Islet of Langerhans (tissue), 1 donor: Measurements from ENCODE around the gene AHCY.
"Not testable (repeated sequence)": the region's sequence is repeated elsewhere in the genome, so short reads cannot be mapped to it uniquely, and the experiment has no call there.

Source experiments
- FAIRE-seq: peaks from one replicate; lab custom pipeline; 2011; peaks lifted over from hg19 to GRCh38; lab: Jason Lieb, UNC

AHCY gene

GRCh38 chr20:34322267-34323105 lies 19.3 kb upstream of the AHCY start:
- no peak for FAIRE-seq

DNA sequence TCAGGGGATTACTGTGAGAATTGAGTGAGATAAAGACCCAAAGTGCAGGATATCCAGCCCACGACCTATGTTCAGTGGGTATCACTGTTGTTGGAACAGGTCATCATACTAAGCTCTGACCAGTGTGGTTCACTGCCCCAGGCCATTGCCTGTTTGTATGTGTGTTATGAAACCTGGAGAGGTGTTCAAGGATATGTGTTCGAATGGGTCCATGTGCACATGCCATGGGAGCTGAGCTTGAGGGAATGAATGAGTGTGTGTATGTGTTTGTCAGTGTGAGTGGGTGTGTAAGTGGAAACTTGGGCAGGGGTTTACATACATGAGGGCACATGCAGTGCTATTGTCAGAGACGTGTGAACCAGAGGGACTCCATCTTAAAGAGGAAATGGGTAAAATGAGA lies 17.7 kb upstream of the AHCY start:
- no peak for FAIRE-seq

GRCh38 chr20:34318609-34319443 lies 15.7 kb upstream of the AHCY start:
- FAIRE-seq, result no peak

- FAIRE-seq, result no peak
Observed at GRCh38 chr20:34316196-34316814, 13.2 kb upstream of the AHCY start.

DNA sequence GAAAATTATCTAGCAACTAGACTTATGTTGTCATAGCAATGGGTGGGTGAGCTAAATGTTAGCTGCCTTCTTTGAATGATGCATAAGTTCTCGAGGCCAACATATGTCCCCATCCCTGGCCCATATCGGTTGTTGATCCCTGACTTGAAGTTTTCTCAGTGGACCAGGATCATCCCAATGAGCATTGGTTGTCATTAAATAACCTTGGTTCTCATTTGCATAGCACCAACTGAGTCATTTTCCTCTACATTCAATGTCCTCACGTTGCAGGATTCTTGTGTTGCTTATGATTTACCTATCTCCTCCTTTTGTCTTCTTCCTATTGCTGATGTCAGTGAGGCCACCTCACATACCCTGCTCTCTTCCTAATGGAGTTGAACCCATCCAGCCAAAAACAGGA lies 12.1 kb upstream of the AHCY start:
- no peak for FAIRE-seq

DNA sequence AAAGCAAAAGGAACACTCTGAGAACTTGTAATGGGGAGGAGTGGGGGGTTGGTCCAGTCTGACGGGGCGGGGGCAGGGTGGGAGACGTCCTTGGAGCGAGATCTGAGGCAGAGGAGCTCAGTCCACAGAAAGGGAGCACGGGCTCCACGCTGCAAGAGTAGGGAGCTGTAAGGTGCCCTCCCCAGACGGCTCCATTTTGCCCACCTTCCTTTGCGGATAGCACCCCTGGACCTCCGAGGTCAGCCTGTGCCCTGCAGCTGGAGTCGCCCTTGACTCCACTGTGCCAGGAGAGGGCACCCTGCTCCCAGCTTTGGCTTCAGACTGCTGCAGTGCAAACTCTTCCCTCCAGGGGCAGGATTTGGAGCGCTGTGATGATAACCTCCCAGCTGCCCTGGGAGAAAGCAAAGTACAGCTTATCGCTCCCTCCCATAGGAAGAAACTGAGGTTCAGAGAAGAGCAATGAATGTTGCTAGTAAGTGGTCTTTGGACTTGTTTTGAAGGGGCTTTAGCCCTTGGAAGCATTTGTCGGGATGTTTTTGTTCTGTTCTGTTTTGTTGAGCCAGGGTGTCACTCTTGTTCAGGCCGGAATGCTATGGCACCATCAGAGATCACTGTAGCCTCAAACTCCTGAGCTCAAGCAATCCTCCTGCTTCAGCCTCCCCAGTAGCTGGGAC lies 9.5 kb upstream of the AHCY start:
- FAIRE-seq, result no peak

DNA sequence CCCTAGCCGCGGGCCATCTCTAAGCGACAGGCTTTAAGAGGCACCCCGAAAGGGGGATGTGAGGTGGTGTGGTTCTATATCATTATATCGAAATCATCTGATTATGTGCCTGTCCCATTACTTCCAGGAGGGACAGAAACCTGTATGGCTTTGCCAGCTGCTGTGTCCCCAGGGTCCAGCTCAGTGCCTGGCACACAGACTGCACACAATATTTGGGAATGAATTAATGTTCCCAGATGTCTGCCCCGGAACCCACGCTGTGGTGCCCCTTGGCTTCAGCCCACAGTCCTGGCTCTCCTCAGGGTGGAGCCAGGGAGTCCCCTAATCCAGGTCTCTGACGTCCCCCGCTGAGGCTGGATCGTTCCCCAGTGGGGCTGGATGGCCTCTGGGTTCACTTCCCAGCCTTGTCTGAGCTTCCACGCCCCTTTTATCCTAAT lies 8.9 kb upstream of the AHCY start:
- no peak for FAIRE-seq

DNA sequence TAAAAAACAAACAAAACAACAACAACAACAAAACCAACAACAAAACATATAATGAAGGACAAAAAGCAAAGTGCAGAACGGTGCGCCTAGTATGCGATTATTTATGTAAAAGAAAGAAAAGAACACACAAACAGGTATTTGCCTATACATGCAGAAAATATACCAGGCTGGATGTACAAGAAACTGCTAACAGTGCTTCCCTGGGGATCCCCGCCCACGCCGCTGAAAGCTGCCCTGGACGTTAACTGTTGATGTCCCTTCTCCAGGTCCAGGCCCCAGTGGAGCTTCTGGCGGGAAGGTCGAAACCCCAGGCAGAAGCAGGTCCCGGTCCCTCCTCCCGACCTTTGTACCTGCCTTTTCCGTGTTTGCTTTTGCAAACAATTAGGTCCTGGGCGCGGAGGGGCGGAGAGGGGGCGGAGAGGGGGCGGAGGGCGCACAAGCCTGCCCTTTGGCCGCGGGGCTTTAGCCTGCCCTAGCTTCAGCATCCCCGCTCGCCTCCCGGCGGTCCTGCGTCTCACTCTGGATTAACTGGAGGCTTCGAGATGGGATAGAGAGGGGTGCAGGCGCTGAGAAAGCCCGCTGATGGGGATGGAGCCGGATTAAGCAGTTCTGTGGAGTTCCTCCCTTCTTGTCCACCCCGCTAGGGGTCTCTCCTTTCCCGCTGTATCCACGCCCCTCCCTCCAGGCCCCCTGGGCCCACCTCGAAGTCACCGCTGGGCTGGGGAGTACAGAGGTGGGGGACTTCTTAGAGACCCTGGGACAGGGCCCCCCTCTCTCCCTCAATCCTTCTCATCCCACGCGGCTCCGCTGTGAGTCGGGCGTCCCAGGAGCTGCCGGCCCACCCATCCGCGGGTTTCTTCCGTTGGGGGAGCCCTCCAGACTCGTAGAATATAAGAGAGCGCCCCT lies 8.2 kb upstream of the AHCY start:
- FAIRE-seq, result no peak

DNA sequence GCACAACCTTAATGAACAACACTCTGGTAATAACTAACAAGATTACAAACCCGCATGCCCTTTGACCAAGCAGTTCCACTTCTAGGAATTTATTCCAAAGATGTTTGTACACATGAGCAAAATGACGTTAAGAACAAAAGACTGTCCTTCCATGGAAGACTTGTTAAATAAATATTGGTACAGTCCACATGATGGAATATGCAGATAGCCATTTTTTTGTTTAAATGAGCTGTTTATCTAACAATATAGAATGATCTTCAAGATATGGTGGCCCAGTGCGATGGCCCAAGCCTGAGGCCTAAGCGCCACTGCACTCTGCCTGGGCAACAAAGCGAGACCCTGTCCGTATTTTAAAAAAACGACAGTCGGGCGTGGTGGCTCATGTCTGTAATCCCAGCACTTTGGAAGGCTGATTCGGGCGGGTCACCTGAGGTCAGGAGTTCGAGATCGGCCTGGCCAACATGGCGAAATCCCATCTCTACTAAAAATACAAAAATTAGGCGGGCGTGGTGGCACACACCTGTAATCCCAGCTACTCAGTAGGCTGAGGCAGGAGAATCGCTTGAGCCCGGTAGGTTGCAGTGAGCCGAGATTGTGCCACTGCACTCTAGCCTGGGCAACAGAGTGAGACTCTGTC lies 7.4 kb upstream of the AHCY start:
- FAIRE-seq, result no peak

DNA sequence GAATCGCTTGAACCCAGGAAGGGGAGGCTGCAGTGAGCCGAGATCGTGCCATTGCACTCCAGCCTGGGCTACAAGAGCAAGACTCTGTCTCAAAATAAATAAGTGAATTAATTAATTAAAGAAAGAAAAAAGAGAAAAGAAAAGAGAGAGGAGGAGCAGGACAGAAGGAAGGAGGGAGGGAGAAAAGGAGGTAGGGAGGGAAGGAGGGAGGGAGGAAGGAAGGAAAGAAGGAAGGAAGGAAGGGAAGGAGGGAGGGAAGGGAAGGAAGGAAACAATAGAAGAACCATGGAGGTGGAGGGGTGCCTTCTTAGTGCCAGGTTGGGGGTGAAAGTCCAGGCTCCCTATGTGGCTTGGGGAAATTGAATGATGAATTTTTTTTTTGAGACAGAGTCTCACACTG lies 6.5 kb upstream of the AHCY start:
- no peak for FAIRE-seq

GRCh38 chr20:34305333-34306230 lies 2.4 kb upstream of the AHCY start:
- no peak for FAIRE-seq

DNA sequence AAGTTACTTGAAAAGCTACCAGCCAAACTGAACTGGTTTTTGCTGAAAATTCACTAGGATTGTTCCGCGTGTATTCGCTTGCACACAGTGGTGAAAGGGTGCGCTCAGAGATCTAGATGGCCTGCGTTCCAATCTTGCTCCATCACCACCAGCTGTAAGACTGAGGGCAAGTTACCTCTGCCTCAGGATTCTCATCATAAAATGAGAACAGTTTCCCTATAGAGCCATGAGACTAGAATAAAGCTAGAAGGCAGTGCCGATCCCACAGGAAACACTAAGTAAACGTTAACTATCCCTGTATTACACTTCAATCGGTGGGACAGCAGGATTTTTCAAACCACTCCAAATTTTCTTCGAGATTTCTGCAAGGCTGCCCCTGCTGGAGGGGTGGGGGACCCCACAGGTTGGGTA lies 838 bp downstream of the AHCY start:
- no peak for FAIRE-seq

GRCh38 chr20:34301587-34302311 lies 1.4 kb downstream of the AHCY start:
- FAIRE-seq, result no peak

GRCh38 chr20:34300809-34301586 lies 2.2 kb downstream of the AHCY start:
- no peak for FAIRE-seq

- FAIRE-seq, result no peak
Observed at GRCh38 chr20:34300256-34300806, 2.8 kb downstream of the AHCY start.

- FAIRE-seq, result no peak
Observed at GRCh38 chr20:34299556-34300255, 3.4 kb downstream of the AHCY start.

DNA sequence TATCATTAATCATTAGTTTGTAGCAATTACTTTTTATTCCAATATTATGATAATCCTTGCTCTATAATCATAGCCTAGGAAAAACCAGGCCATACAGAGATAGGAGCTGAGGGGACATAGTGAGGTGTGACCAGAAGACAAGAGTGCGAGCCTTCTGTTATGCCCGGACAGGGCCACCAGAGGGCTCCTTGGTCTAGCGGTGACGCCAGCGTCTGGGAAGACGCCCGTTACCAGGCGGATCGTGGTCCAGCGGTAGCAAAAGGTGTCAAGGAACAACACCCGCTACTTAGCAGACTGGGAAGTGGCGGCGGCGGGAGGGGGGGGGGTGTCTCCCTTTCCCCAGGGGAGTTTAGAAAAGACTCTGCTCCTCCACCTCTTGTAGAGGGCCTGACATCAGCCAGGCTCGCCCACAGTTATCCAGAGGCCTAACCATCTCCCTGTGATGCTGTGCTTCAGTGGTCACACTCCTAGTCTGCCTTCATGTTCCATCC lies 4.8 kb downstream of the AHCY start:
- not testable (repeated sequence) for FAIRE-seq
